ACC112 (cell line): ENCODE results near the gene EPHA8.

ENCODE experiments used
- H2AFZ ChIP-seq: fragments of 200-600 bp; sonication (generic); one replicate; pipeline ENCODE4 v1.6.0; 2017; ENCODE audit warnings: antibody characterized with exemption, low read length; ENCODE audit not compliant: unreplicated experiment
- H3K27ac ChIP-seq: fragments of 200-600 bp; sonication (generic); 2 replicates; pipeline ENCODE4 v1.5.1; 2014; ENCODE audit warnings: low read depth, mild to moderate bottlenecking, antibody characterized with exemption, low read length, moderate library complexity
- H3K27me3 ChIP-seq: fragments of 200-600 bp; sonication (generic); 2 replicates; pipeline ENCODE4 v1.6.1; 2014; ENCODE audit warnings: mild to moderate bottlenecking, antibody characterized with exemption, low read length, moderate library complexity, mixed read lengths; ENCODE audit not compliant: insufficient read depth
- H3K36me3 ChIP-seq: fragments of 200-600 bp; sonication (generic); 2 replicates; pipeline ENCODE4 v1.6.1; 2016; ENCODE audit warnings: mild to moderate bottlenecking, antibody characterized with exemption, low read length, moderate library complexity, mixed read lengths; ENCODE audit not compliant: insufficient read depth
- H3K4me1 ChIP-seq: fragments of 200-600 bp; sonication (generic); one replicate; pipeline ENCODE4 v1.6.1; 2016; ENCODE audit warnings: low read length, mixed read lengths; ENCODE audit not compliant: insufficient read depth, unreplicated experiment, control insufficient read depth
- H3K4me3 ChIP-seq: fragments of 200-600 bp; sonication (generic); 2 replicates; pipeline ENCODE4 v1.5.1; 2014; ENCODE audit warnings: mild to moderate bottlenecking, low read depth, low read length
- H3K79me2 ChIP-seq: fragments of 200-600 bp; sonication (generic); one replicate; pipeline ENCODE4 v1.6.0; 2016; ENCODE audit warnings: low read length; ENCODE audit not compliant: control insufficient read depth, unreplicated experiment, insufficient read depth

EPHA8 gene

DNA sequence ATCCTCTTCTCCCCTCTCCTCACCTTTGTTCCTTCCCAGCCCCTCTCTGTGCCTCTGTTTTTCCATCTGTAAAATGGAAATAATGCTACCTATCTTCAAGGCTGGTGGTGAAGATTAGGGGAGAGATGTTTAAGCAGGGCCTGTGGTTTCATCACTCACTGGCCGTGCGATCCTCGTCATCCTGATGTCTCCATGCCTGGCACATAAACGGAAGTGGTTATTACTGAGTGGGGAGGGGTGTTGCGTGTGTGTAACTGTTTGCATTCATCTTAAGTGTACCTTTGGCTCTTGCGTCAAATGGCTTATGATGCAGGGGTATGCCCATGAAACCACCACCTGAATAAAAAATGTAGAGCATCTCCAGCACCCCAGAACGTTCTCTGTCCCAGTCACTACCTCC, 56.0 kb downstream of the EPHA8 start:
- Histone ChIP-seq H3K4me3 (no peak overlapping the region), H3K27me3 (peaks cover 83% of the 10 kb centered on the region)

DNA sequence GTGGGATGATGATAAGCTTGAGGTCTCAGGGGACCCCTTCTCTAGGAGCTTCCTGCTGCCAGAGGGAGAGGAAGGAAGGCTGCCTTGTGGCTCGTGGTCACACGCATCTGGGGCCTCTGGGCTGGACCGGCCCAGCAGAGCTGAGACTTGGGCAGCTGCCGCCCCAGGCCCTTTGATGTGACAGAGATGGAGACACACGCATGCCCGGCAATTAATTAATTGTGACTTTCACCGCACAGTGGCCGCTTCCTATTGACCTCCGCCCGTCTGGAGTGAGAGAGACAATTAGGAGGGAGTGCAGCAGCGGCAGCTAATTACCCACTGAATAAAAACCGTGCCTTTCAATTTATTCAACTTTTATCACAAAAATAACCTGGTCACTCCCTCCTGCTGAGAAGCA, 56.5 kb downstream of the EPHA8 start:
- peaks cover 83% of the 10 kb centered on the region for H3K27me3 ChIP-seq
- H3K79me2 ChIP-seq = no peaks in the 10 kb centered on the region
- H3K27ac ChIP-seq = no peak overlapping the region

More for the DNA sequence above, 56.0 kb downstream of the EPHA8 start:
- Histone ChIP-seq H2AFZ (no peak overlapping the region), H3K27ac (no peak overlapping the region), H3K79me2 (no peaks in the 10 kb centered on the region), H3K36me3 (no peaks in the 10 kb centered on the region), H3K4me1 (no peaks in the 10 kb centered on the region)

DNA sequence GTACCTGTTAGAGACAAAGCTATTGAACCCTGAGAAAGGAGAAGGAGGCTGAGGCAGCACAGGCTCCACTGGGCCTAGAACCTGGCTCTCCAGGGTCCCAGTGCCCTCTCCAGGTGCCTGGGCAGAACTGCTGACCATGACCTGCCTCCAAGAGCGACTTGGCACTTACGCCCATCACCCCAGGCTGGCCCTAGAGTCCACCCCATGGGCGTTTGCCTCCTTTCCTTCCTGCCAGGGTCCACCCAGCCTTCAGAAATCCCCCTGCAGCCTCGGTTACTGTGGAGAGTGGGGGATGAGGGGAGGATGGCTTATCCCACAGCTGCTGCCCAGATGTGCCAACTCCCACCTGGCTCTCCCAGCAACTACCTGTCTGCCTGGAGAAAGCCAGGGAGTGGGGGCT, 58.5 kb downstream of the EPHA8 start:
- Histone ChIP-seq H3K27ac (no peak overlapping the region), H2AFZ (no peak overlapping the region), H3K79me2 (no peaks in the 10 kb centered on the region), H3K27me3 (peaks cover 83% of the 10 kb centered on the region), H3K4me3 (no peak overlapping the region), H3K36me3 (no peaks in the 10 kb centered on the region), H3K4me1 (no peaks in the 10 kb centered on the region)

More for the DNA sequence above, 56.5 kb downstream of the EPHA8 start:
- Histone ChIP-seq H3K36me3 (no peaks in the 10 kb centered on the region), H3K4me1 (no peaks in the 10 kb centered on the region), H3K4me3 (no peak overlapping the region), H2AFZ (no peak overlapping the region)

DNA sequence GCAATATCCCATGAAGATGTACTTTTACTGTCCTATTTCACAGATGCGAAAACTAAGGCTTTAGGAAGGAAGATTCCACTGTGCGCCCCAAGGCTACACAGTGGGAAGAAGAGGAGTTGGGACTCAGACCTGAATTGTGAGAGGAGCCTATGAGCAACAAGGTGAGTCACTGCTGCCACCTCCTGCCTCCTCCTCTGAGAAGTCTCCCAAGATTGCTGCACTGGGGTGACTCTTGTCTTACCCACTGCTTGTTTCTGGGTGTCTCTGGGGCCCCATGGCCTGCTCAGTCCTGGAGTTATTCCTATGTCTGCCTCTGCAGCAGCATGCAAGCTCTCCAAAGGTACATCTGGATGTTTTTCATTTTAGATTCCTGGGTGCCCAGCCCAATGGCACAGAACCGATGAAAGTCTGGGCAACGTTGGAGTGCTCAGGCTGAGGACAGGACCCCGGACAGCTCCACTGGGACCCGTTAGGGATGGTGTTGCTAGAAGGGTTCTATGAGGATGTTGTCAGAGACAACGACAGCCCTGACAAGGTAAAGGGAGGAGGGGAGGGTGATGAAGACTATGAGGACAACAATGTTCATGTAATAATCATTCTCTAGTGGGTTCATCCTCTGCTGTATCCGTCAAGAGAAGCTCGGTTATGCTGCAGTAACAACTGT, 62.1 kb downstream of the EPHA8 start:
- Histone ChIP-seq H3K4me3 (no peak overlapping the region), H3K27me3 (peaks cover 81% of the 10 kb centered on the region), H3K79me2 (no peaks in the 10 kb centered on the region), H3K4me1 (no peaks in the 10 kb centered on the region), H2AFZ (no peak overlapping the region), H3K36me3 (no peaks in the 10 kb centered on the region), H3K27ac (no peak overlapping the region)

DNA sequence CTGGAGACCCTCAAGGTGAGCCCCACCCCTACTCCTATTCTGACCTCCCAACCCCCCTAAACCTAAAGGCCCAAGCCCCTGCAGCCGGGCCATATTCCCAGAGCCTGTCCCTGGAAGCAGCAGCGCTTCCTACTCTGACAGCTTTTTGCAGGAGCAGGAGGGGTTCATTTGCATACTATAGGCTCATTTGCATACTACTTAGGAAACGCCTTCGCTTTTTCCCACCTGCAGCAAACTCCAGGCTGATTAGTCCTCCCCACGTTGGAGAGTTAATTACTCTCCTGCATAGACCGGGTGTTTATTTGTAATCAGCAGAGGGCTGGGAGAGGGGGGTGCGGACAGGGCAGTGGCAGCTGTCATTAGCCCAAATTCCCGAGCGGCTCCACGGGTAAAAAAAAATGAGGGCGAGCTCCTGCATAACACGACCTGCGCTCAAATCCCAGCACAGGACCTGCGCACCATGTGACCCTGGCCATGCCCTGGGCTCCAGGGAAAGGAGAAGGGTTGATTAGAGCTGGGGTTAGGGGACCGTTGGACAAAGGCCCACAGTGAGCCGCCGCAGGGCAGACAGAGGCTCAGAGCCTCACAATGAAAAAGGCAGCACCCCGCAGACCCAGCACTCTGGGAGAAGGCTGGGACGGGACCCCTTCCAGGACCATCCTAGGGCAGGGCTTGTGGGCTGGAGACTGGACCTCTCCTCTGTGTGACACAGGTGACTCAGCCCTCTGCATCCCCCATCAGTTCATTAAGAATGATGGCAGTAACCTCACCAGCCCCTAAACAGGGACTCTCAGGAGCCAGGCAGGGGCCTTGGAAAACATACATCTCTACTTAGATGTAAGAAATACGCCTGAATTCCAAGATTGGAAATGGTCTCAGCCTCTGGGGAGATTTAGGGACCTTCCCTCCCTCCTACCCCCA, 63.2 kb downstream of the EPHA8 start:
- Histone ChIP-seq H3K27ac (no peak overlapping the region), H3K36me3 (no peaks in the 10 kb centered on the region), H3K4me3 (no peak overlapping the region), H3K79me2 (no peaks in the 10 kb centered on the region), H2AFZ (no peak overlapping the region), H3K27me3 (peaks cover 86% of the 10 kb centered on the region), H3K4me1 (no peaks in the 10 kb centered on the region)

DNA sequence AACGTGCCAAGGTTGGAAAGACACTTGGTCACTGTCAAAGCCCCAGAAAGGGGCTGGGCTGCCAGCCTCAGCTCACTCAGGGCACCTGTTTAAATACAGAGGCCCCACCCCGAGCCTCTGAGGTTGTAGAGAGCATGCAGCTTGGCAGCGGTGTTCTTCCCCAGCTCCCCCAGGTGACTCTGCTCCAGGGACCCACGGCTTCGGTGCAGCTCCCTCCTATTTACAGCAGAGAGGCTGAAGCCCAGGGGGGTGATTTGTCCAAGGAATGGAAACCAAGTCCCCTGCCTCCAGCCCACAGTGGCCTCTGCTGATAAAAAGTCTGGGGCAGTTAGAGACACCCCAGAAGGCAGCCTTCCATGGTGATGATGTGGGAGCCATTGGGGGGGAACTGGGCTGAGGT, 64.0 kb downstream of the EPHA8 start:
- no peaks in the 10 kb centered on the region for H3K4me1 ChIP-seq
- H3K4me3 ChIP-seq = no peak overlapping the region
- H3K27ac ChIP-seq = no peak overlapping the region
- no peak overlapping the region for H2AFZ ChIP-seq
- H3K27me3 ChIP-seq = peaks cover 86% of the 10 kb centered on the region
- H3K36me3 ChIP-seq = no peaks in the 10 kb centered on the region
- no peaks in the 10 kb centered on the region for H3K79me2 ChIP-seq

DNA sequence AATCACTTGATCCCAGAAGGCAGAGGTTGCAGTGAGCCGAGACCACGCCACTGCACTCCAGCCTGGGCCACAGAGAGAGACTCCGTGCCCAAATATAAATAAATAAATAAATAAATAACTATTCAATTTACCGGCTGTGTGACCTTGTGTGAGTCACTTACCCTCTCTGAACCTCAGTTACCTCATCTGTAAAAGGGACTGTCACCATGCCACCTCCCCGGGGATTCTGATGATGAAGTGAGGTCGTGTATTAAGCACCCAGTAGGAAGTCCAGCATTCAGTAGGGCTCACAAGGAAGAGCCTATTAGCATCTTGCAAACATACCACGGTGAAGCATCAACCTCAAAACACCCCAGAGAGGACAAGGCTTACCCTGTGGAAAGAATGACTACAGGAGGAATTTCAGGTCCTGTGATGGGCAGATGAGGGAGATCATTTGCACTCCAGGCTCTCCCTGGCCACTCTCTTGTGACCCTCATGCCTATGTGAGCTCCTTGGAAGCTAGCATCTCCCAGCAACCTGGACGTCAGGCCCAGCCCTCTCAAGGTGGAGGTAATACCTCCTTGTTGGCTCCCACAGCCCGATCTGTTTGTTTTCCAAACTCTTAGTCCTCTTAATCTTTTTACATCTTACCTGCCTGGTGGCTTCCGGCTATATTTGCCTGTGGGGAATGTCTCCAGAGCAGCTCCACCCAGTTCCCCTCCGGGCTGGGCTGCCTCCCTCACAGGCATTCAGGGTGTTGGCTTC, 65.6 kb downstream of the EPHA8 start:
- H3K36me3 ChIP-seq = no peaks in the 10 kb centered on the region
- no peaks in the 10 kb centered on the region for H3K4me1 ChIP-seq
- H3K79me2 ChIP-seq = no peaks in the 10 kb centered on the region
- H3K27ac ChIP-seq = no peak overlapping the region
- H3K4me3 ChIP-seq = no peak overlapping the region
- H2AFZ ChIP-seq = no peak overlapping the region
- peaks cover 89% of the 10 kb centered on the region for H3K27me3 ChIP-seq

DNA sequence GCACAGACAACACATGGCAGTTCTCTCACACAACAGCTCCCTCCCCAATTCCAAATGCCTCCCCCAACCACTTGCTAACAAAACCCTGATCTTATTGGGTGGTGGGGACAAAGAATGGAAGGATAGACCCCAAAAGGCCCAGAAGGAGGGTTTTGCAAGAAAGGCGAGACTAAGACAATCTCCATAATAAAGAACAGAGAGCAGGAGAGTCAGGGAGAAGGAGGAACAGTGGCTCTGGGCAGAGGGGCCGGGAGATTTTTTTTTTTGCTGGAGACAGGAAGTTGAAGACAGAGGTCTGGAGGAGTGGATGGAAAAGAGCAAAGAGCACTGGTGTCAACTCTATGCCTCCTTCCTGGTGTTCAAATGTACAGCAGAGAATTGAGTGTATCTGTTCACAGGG, 66.6 kb downstream of the EPHA8 start:
- Histone ChIP-seq H3K4me3 (no peak overlapping the region), H3K4me1 (no peaks in the 10 kb centered on the region), H3K36me3 (no peaks in the 10 kb centered on the region), H3K79me2 (no peaks in the 10 kb centered on the region), H3K27me3 (peaks cover 89% of the 10 kb centered on the region), H3K27ac (no peak overlapping the region), H2AFZ (no peak overlapping the region)

DNA sequence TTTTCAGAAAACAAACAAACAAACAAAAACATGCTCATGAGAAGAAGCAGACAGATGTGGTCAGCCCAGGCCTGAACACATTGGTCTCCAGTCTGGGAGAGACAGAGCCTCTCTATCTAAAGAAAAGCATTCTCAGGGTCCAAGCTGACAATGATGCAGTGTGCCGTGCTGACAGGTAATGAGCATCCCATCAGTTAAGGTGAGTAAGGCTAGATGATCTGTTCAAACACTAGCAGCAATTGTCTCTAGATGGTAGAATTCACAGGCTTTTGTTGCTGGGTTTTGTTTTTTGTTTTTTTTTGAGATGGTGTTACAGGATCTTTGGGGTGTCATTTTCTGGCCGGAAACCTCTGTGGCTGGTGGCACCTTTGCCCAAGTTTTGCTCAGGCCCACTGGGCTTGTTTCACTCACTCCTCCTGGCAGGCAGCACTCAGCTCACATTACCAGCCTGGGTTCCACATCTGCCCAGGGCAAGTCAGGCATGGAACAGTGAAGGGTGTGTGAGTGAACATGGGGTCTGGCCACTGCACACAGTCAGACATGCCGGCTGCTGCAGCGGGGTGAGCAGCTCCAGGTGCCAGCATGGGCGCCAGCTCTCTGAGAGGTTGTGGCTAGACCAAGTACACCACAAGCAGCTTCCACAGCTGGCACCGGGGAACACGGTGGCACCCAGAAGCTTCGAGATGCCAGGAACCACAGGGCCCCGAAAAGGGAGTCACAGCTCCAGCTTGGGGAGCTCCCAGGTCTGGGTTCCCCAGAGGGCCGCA, 70.6 kb downstream of the EPHA8 start:
- Histone ChIP-seq H3K36me3 (no peaks in the 10 kb centered on the region), H3K4me1 (no peaks in the 10 kb centered on the region), H3K27ac (no peak overlapping the region), H3K4me3 (no peak overlapping the region), H3K79me2 (no peaks in the 10 kb centered on the region), H3K27me3 (peaks cover 65% of the 10 kb centered on the region), H2AFZ (no peak overlapping the region)

DNA sequence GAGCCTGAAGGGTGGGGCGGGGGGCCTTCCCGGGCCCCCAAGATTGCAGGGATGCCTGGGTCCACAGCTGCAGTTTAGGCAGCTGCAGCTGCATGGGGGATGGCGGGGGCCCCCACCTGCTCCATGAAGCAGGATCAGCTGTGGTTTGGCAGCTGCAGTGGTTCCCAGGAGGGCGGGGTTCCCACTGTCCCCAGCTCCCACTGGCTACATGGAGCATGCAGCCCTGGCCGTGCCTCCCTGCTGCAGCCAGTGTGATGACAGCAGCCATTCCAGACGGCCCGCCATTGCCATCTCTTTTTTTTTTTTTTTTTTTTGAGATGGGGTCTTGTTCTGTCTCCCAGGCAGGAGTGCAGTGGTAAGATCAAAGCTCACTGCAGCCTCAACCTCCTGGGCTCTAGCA, 72.1 kb downstream of the EPHA8 start:
- no peaks in the 10 kb centered on the region for H3K36me3 ChIP-seq
- peaks cover 51% of the 10 kb centered on the region for H3K27me3 ChIP-seq
- no peak overlapping the region for H2AFZ ChIP-seq
- no peaks in the 10 kb centered on the region for H3K4me1 ChIP-seq
- no peak overlapping the region for H3K4me3 ChIP-seq
- H3K27ac ChIP-seq = no peak overlapping the region
- no peaks in the 10 kb centered on the region for H3K79me2 ChIP-seq
